H7 (cell line): ENCODE data around the gene RAD51B. TPM values are rescaled to one million over a fixed set of nuclear protein-coding genes. Genes with fewer than 3 reads are reported as not detected.
A peak's percentile ranks its signal among the peaks of the same experiment; 100 is the strongest.

Experiments used
- DNase-seq: peaks from one replicate; pipeline ENCODE4 v3.0.0; 2012
- H3K27me3 ChIP-seq: 2 replicates; pipeline ENCODE4 v1.6.0; 2011; ENCODE audit warnings: mild to moderate bottlenecking, low read length; ENCODE audit not compliant: control insufficient read depth, insufficient read depth
- H3K36me3 ChIP-seq: replicated peaks from 2 replicates; pipeline ENCODE4 v1.5.1; 2011; ENCODE audit warnings: low read length; ENCODE audit not compliant: control insufficient read depth, insufficient read depth
- H3K4me3 ChIP-seq: 2 replicates; pipeline ENCODE4 v1.5.1; 2011; ENCODE audit warnings: low read depth, mild to moderate bottlenecking, control low read depth, low read length, moderate library complexity; ENCODE audit not compliant: insufficient read depth
- total RNA-seq: library from RNA; depleted of rRNA; stranded (reverse); fragments of >200 nt; shearing (Covaris generic); gene quantifications from 2 replicates; pipeline ENCODE4 v1.2.3, GENCODE V29; 2014

RAD51B gene
- total RNA-seq, 1 experiment from 2014 or later: 9.6 TPM

GRCh38 chr14:68513137-68513536 is 693.6 kb downstream of the RAD51B start:
- no peak overlapping the region for H3K4me3 ChIP-seq
- H3K36me3 ChIP-seq: no peaks in the 10 kb centered on the region
- DNase-seq: no peak
- H3K27me3 ChIP-seq: no peaks in the 10 kb centered on the region

- Histone ChIP-seq H3K27me3 (no peaks in the 10 kb centered on the region), H3K4me3 (no peak overlapping the region), H3K36me3 (no peaks in the 10 kb centered on the region)
- DNase-seq: no peak
Measured at GRCh38 chr14:68513838-68514607, 694.4 kb downstream of the RAD51B start.

GRCh38 chr14:68514608-68515194 is 695.1 kb downstream of the RAD51B start:
- no peak for DNase-seq
- no peak overlapping the region for H3K4me3 ChIP-seq
- H3K27me3 ChIP-seq: no peaks in the 10 kb centered on the region

GRCh38 chr14:68516342-68516741 is 696.8 kb downstream of the RAD51B start:
- DNase-seq: no peak
- no peaks in the 10 kb centered on the region for H3K27me3 ChIP-seq
- no peak overlapping the region for H3K4me3 ChIP-seq
- no peaks in the 10 kb centered on the region for H3K36me3 ChIP-seq

More at GRCh38 chr14:68514608-68515194, 695.1 kb downstream of the RAD51B start:
- no peaks in the 10 kb centered on the region for H3K36me3 ChIP-seq

GRCh38 chr14:68518166-68518565 is 698.6 kb downstream of the RAD51B start:
- Histone ChIP-seq H3K4me3 (no peak overlapping the region), H3K36me3 (no peaks in the 10 kb centered on the region), H3K27me3 (no peaks in the 10 kb centered on the region)
- DNase-seq: no peak

- DNase-seq: no peak
- Histone ChIP-seq H3K27me3 (no peaks in the 10 kb centered on the region), H3K36me3 (no peaks in the 10 kb centered on the region), H3K4me3 (no peak overlapping the region)
Measured at GRCh38 chr14:68518761-68519670, 699.4 kb downstream of the RAD51B start.

GRCh38 chr14:68519671-68520187 is 700.1 kb downstream of the RAD51B start:
- DNase-seq: no peak
- Histone ChIP-seq H3K36me3 (no peaks in the 10 kb centered on the region), H3K27me3 (no peaks in the 10 kb centered on the region), H3K4me3 (no peak overlapping the region)

- DNase-seq: peak; percentile 68
Measured at GRCh38 chr14:68520637-68521556, 701.3 kb downstream of the RAD51B start.

GRCh38 chr14:68521557-68521901 is 702.0 kb downstream of the RAD51B start:
- Histone ChIP-seq H3K4me3 (no peak overlapping the region), H3K36me3 (no peaks in the 10 kb centered on the region), H3K27me3 (no peaks in the 10 kb centered on the region)
- DNase-seq: no peak

More at GRCh38 chr14:68520637-68521556, 701.3 kb downstream of the RAD51B start:
- no peak overlapping the region for H3K4me3 ChIP-seq
- H3K36me3 ChIP-seq: no peaks in the 10 kb centered on the region
- H3K27me3 ChIP-seq: no peaks in the 10 kb centered on the region

- Histone ChIP-seq H3K27me3 (no peaks in the 10 kb centered on the region), H3K36me3 (no peaks in the 10 kb centered on the region), H3K4me3 (no peak overlapping the region)
- DNase-seq: no peak
Measured at GRCh38 chr14:68521961-68522509, 702.5 kb downstream of the RAD51B start.

- DNase-seq: no peak
- H3K4me3 ChIP-seq: no peak overlapping the region
- H3K36me3 ChIP-seq: no peaks in the 10 kb centered on the region
- H3K27me3 ChIP-seq: no peaks in the 10 kb centered on the region
Measured at GRCh38 chr14:68522510-68523325, 703.1 kb downstream of the RAD51B start.

GRCh38 chr14:68523326-68523610 is 703.7 kb downstream of the RAD51B start:
- Histone ChIP-seq H3K27me3 (no peaks in the 10 kb centered on the region), H3K4me3 (no peak overlapping the region), H3K36me3 (no peaks in the 10 kb centered on the region)
- DNase-seq: no peak
